NCI-H1694 (cell line): ENCODE data around the gene ZNF784.
"Not testable (repeated sequence)": the region's sequence is repeated elsewhere in the genome, so short reads cannot be mapped to it uniquely, and the experiment has no call there.

Source experiments
- DNase-seq: peaks from one replicate; lab custom pipeline; 2025; lab: John Stamatoyannopoulos, UW

The ZNF784 gene

DNA sequence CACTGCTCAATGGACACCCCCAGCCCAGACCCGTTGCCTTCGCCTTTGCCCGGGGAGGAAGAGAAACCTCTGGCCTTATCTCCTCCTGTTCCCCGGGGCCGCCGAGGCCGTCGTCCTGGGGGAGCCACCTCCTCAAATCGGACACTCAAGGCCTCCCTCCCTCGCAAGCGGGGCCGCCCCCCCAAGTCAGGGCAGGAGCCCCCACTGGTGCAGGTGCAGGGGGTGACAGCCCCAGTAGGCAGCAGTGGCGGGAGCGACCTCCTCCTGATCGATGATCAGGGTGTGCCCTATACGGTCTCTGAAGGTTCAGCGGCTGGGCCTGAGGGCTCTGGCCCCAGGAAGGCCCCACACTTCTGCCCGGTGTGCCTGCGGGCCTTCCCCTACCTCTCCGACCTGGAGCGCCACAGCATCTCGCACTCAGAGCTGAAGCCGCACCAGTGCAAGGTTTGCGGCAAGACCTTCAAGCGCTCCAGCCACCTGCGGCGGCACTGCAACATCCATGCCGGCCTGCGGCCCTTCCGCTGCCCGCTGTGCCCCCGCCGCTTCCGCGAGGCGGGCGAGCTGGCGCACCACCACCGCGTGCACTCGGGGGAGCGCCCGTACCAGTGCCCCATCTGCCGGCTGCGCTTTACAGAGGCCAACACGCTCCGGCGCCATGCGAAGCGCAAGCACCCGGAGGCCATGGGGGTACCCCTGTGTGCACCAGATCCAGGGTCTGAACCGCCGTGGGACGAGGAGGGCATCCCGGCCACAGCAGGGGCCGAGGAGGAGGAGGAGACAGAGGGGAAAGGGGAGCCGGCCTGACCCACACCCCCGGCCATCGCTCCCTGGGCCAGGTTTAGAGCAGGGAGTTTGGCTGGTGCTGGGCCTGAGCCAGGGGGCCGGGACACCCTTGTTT, 22.0 kb downstream of the ZNF784 start:
- DNase-seq, result no peak

DNA sequence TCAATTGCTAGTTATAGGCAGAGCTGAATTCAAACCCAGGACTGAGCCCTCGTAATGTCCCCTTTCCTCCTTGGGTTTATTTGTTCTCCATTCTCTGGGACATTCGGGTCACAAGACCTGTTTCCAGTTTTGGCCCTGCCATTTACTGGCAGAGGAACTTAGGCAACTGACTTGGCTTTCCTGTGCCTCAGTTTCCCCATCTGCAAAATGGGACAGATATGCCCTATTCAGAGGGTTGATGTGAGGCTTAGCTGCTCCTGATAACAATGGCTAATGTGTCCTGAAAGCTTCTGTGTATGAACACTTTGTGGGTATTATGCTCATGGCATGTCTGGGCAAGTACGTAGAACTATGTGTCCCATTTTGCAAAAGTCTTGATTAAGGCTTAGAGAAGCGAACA, 23.3 kb downstream of the ZNF784 start:
- DNase-seq, result no peak

DNA sequence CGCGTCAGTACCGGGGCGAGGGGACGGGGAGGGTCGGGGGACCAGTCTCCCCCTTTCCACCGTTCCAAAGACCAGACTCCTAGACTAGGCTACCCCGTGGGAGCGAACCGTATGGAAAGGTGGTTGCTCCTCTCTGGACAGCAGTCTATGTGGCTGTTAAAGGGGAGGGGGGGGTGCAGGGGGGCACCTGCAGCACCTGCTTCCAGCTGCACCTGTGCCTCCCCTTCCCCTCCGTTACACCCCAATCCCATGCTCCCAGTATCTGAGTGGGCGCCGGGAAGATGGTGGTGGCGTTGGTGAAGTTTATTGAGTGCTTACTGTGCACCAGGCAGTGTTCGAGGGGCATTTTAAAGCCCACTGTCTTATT, 23.7 kb downstream of the ZNF784 start:
- no peak for DNase-seq

DNA sequence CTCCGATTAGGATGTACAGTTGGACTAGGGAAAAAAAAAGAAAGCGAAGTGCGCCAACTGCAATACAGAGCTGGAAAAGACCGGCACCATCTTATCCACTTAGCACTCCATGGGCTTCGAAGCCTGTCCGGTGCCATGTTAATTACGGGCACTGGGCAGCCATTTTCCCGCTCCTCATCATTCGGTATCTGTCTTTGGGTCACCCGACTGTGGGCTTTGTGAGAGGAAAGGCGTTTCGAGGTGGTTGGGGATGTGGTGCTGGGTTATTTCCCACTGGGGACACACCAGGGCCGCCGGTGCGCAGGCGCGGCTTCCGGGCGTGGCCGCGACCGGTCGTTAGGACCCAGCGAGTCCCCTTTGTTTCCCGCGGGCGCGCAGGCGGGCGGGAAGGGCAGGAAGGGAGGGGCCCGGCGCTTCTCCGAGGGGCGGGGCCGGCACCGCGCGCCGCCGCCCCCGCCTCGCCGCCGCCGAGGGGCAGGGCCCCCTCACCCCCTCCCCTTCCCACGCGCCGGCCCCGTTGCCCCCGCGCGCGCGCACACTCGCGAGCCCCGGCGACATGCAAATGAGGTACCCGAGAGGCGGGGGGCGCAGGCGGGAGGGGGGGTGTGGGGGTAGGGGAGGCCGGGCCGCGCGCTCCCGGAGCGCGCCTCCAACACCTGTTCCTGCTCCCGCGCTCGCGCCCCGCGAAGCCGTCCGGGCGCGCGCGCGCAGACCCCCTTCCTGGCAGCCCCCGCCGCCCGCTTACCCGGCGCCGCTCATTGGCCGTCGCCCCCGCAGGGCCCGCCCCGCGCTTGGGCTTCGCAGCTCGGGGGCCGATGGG, 24.3 kb downstream of the ZNF784 start, which contains the start of gene ZNF524:
ZNF524 (plus strand) TSS at position 447 of the 820 bp plus-strand sequence. CDS start 1,825 bp downstream, outside the sequence.
- DNase-seq, result peak; percentile 92

DNA sequence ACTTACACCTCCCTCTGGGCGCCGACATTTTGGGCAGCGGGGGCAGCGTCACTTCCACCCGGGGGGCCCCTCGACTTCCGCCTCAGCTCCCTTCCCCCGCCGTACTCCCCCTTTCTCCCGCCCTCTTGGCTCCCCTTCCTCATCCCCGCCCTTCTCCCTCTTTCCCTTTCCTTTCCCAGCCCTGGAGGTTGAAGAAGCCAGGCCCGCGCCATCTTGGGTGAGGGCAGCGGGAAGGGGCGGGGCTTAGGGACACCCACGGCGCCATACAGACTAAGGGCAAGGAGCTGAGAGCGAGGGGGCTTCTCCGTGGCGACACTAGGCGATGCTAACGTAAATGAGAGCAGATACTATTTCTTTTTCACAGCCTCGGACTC, 24.9 kb downstream of the ZNF784 start, which contains the start of gene FIZ1:
FIZ1 (minus strand) TSS at position 50 of the 374 bp plus-strand sequence. CDS start 1,652 bp downstream, outside the sequence.
- peak; percentile 98 for DNase-seq

DNA sequence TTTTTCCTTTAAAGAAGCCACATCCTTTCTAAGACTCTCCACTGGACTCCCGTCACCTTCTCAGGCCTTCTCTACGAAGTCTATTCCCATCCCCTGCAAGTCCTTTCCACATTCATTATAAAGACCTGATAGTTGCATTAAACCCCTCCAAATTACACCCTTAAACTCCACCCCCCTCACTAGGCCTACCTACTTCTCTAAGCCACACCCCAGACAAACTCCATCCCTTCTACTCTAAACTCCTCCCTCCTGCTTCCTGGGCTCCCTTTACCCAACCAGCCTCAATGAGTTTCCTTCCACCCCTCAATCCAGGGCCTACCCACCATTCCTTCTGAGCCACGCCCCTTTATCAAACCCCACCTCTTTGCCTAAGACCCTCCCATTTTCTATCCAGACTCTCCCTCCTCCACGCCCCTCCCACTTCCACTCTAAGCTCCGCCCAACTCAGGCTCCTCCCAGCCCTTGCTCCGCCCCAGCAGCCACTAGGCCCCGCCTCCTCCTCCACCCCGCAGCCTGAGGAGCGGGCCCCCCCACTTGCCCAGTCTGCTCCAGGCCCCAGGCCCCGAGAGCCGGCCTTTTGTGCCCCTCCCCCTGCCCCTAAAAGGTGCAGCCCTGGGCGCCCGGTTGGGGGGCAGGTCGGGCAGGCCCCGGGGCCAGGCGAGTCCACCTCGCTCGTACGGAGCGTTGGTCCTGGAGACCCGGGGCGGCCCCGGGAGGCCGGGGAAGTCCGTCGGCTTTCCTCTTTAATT, 25.5 kb downstream of the ZNF784 start:
- DNase-seq, result peak; percentile 94

DNA sequence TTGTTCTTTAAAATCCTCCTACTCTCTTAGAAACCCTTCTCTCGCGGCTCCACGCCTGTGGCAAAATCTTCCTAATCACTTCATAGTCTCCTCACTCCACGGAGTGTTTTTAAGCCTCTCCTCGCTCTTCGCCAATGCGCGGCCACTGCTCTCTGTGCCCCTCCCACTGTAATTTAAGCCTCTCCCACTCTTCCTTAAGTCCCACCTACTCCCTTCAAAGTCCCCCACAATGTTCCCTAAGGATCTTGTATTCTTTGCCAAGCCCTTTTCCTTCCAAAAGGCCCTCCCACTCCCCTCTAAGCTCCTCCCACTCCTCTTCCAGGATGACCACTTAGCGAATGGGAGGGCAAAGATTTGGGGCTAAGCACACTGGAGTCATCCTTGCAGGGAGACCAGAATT, 26.3 kb downstream of the ZNF784 start:
- DNase-seq, result no peak

DNA sequence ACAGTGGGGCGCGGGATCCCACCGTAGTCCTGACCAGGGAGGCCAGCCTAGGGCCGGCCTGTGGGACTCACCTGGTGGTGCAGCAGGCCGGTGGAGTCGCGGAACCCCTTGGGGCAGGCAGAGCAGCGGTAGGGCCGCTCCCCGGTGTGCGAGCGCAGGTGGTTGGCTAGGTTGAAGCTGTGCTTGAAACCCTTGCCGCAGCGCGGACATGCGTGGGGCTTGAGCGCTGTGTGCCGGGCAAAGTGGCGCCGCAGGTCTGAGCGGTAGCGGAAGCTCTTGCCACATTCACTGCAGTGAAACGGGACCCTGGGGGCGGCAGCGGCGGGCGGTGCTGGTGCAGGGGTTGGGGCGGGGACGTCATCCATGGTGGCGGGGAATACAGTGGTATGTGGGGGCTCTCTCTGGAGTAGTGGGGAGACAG, 26.9 kb downstream of the ZNF784 start:
- no peak for DNase-seq

DNA sequence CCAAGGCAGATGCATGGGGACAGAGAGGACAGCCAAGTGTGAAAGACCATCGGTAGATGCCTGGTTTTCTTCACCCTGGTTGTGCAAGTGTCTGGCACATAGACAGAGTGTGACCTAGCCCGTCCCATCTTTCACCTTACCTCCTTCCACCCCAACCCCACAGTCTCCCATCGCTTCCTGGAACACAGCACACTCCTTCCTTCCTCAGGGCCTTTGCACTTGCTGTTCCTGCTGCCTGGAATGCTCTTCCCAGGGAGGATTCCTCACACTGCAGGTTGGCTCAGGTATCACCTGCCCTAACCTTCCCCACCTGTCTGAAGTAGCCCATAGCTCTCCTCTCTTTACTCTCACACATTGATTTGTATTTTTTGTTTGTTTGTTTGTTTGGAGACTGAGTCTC, 28.1 kb downstream of the ZNF784 start:
- no peak for DNase-seq

DNA sequence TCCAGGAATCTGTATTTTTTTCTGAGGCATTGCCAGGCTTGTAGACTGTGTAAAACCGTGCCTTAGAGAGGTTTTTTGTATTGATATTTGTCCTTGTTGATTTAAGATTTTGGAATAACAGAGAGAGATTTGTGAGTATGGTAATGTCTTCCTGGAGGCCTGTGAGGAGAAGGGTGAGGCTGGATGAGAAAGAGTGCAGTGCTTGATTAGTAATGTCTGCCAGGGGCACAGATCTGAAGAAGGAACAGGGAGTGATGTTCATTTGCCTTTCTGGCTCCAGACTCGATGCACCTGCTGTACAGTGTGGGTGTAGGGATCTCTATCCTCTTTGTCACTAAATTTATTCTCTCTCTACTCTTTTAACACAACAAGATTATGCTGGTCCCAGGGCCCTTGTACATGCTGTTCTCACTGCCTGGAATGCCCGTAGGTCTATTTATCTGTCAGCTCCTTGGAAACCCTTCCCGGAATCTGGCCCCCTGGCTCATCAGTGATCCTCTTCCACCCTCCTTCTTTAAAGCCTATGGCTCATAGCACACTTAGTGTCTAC, 29.3 kb downstream of the ZNF784 start:
- DNase-seq, result no peak

DNA sequence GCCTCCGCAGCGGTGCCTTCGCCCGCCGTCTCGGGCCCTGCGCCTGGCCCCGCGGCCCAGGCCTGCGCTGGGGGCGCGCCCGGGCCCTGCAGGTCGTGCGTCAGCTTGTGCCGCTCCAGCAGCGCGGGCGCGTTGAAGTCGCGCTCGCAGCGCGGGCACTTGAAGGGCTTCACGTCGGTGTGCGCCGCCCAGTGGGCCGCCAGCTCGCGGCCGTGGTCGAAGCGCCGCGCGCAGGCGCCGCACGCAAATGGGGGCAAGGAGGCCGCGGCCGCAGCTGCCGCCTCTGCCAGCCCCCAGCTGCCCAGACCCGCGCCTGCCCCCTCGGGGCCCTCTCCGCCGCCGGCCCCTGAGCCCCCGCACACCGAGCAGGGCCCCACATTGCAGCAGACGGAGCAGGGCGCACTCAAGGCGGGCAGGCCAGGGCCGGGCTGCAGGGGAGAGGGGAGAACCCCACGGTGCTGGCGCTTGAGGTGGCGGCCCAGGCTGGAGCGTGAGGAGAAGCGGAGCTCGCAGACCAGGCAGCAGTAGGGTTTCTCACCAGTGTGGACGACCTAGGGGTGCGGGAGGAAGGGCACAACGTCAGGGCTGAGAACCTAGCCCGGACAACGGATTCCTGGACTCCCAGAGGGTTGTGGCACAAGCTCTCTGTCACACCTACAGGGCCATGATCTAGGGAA, 31.1 kb downstream of the ZNF784 start:
- no peak for DNase-seq

DNA sequence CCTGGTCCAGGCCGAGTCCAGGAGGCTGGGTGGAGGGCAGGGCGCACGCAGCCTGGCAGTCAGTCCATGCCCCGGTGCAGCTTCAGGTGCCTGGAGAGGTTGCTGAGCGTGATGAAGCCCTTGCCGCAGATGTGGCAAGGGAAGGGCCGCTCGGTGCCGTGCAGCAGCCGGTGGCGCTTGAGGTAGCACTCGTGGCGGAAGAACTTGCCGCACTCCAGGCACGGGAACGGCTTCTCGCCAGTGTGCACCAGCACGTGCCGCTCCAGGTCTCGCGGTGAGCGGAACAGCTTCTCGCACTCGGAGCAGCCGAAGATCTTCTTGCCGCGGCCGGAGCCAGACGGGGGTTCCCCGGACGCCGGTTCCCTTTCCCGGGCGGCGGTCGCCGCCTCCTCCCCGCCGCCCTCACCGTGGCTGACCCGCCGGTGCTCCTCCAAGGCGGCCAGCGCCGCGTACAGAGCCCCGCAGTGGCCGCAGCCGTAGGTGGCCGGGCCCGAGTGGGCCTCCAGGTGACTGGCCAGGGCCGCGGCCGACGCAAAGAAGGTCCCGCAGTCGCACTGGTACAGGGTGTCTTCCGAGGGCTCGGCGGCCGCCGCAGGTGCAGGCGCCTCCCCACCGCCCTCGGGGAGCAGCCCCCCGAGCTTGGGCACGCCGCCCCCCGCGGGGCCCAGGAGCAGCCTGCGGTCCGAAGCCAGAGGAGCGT, 31.8 kb downstream of the ZNF784 start:
- DNase-seq, result no peak

DNA sequence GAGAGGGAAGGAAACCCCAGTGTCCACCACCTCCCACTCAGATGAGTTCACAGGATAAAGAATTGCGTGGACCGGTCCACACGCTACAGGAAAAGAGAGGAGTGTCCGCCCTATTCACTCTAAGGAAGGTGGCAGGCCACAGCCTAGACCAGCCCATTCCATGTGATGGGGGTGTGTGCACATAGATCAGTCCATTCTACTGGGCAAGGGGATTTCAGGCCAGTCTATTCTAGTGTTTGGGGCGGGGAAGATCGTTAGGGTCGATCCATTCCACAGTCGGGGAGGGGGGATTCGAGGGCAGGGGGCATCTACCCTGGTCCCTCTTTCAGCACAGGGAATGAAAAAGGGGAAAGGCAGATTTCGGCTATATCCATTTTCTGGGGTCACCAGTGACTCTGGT, 32.8 kb downstream of the ZNF784 start:
- DNase-seq, result no peak

DNA sequence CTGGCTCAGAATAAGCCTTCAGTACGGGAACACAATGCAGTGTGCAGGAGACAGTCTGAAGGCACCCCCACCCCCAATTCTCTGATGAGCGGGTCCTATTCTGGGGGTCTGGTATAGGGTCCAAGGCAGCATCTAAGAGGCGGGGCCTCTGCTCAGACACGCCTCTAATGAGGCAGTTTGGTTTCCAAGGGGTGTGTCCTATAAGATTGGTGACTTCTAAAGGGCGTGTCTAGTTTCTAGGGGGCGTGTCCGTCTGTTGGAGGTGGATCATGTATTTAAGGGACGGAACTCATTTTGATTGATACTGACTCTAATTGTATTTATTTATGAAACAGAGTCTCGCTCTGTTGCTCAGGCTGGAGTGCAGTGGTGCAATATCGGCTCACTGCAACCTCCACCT, 33.7 kb downstream of the ZNF784 start:
- no peak for DNase-seq

DNA sequence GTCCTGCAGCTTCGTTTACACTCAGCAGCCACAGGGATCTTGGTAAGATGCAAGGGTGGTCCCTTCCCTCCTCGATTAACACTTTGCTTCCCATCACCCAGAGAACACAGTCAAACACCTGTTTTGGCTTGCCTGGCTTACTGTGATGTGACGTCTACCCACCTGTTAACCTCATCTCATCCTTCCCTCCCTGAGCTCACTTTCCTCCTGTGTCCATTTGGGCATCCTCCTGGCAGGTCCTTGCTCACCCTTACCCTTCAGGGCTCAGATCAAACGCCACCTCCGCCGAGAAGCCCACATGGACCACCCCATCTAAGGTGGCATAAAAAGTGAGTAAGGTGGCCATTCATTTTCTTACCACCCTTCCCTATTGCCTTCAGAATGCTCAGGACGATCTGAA, 34.3 kb downstream of the ZNF784 start:
- DNase-seq, result no peak

DNA sequence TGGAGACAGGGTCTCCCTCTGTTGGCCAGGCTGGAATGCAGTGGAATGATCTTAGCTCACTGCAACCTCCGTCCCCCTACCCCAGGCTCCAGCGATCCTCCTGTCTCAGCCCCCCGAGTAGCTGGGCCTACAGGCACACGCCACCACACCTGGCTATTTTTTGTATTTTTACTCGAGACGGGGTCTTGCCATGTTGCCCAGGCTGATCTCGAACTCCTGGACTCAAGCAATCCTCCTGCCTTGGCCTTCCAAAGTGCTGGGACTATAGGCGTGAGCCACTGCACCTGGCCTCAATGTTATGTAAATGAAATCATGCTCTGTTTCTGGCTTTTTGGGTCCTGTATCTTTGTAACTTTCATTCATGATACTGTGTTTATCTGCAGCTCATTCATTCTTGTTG, 35.6 kb downstream of the ZNF784 start:
- no peak for DNase-seq

DNA sequence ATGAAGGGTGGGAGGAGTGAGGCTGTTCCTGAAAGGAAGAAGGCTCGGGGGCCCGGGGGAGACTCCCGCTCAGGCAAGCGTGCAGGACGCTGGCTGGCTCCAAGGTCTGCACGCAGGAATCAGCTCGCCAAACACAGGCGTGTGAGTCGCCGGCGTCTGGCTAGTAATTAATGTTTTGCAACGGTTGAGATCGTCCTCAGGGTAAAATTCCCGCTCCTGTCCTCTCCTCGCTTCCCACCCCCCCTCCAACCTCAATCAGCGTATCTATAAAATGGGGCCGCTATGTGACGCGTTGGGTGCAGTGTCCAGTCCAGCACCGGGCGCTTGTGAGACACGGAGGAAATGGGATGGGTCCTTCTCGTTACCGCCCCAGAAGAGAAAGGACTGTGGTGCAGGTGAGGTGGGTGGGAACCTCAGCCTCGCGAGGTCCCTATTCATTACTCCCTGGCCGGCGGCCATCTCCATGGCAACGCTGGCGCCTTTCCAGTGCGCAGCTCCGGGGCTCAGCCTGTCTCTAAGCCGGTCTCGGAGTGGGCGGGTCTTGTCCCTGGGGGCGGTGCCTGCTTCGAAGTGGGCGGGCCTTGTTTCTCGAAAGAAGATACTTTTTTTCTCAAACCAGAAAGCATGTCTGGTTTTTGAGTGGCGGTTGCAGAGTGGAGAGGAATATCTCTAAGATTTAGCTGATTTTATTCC, 37.2 kb downstream of the ZNF784 start:
- peak; percentile 89 for DNase-seq

DNA sequence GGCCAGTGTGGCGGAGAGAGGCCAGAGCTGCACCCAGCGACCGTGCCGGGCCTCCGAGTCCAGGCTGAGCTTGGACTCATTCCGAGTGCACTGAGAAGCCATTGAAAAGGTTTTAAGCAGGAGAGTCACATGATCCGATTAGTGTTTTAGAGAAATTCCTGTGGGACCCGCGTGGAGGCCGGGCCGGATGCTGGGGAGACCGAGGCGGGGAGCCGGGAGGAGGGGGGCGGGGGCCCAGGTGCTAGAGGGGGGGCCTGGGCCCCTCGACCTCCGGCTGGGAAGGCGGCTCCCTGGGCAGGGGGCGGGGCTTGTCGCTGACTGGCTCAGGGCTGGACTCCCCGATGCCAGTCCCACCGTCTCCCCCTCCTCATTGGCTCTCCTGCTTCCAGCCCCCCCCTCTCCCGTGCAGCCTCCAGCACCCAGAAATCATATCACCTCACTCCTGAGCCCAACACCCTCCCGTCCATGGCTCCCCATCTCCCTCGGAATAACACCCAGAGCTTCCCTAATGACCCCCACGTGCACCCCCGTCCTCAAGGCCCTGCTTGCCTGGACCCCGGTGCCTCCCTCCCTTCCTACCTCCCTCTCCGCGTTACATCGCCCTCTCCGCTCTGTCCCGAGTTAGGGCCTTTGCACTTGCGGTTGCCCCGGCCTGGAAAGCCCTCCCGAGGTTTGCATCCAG, 38.6 kb downstream of the ZNF784 start:
- no peak for DNase-seq

DNA sequence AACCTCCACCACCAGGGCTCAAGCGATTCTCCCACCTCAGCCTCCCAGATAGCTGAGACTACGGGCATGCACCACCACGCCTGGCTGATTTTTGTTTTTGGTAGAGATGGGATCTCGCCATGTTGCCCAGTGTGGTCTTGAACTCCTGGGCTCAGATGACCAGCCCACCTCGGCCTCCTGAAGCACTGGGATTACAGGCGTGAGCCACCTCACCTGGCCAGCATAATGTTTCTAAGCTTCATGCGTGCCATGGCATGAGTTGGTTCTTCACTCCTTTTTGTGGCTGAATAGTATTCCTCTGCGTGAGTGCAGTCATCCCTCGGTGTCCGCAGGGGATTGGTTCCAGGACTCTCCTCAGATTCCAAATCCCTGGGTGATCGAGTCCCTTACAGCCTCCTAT, 39.5 kb downstream of the ZNF784 start:
- no peak for DNase-seq

DNA sequence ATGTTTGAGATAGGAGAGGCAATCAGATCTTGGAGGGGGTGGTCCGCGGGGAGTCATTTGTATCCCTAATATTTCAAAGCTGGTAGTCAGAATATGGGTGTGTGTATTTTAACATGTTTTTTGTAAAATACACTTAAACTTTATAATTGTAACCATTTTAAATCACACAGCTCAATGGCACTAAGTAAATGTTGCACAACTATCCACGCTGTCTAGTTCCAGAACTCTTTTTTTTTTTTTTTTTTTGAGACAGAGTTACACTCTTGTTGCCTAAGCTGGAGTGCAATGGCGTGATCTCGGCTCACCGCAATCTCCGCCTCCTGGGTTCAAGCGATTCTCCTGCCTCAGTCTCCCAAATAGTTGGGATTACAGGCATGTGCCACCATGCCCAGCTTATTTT, 40.5 kb downstream of the ZNF784 start:
- DNase-seq, result not testable (repeated sequence)
